Measurements from ENCODE around the gene MCRS1. TPM values are rescaled to one million over a fixed set of nuclear protein-coding genes. Genes with fewer than 3 reads are reported as not detected.

MCRS1 gene
- total RNA-seq, 2 experiments from 2014 or later, result 49.8 to 52.7 TPM

GRCh38 chr12:49577589-49578315 lies 9.8 kb upstream of the MCRS1 start:
- Mint-ChIP-seq H3K4me1 (ENCODE audit: low read depth) (peaks cover 16% of the 10 kb centered on the region), H3K27me3 (ENCODE audit: low read depth) (no peaks in the 10 kb centered on the region), H3K9me3 (no peaks in the 10 kb centered on the region), H3K27ac (no peak overlapping the region), H3K4me3 (no peak overlapping the region), H3K36me3 (ENCODE audit: low read depth) (peaks cover 7% of the 10 kb centered on the region)
- intact Hi-C loops (cut with micrococcal nuclease), result no loop called here
- no peak for DNase-seq
- CTCF ChIA-PET, result interaction anchor here (0.8 to 5.5 kb wide), 5 partner anchors 11 to 289 kb away, joined by 3 to 49 read pairs (median 4); no protein-coding TSS in a partner anchor

GRCh38 chr12:49568442-49569162 lies 660 bp upstream of the MCRS1 start:
- H3K4me3 Mint-ChIP-seq, result peak overlapping the region; percentile 99
- no peak for DNase-seq
- no peaks in the 10 kb centered on the region for H3K27me3 Mint-ChIP-seq (ENCODE audit: low read depth)
- intact Hi-C loops (cut with micrococcal nuclease), result loop anchor here (1.0 to 5.0 kb wide), 3 partner anchors 54 to 459 kb away; partner anchors contain the start of genes FMNL3 and RACGAP1
- CTCF ChIA-PET, result no interaction called here
- peaks cover 50% of the 10 kb centered on the region for H3K4me1 Mint-ChIP-seq (ENCODE audit: low read depth)
- peaks cover 11% of the 10 kb centered on the region for H3K36me3 Mint-ChIP-seq (ENCODE audit: low read depth)
- no peaks in the 10 kb centered on the region for H3K9me3 Mint-ChIP-seq
- peak overlapping the region; percentile 98 for H3K27ac Mint-ChIP-seq

GRCh38 chr12:49567302-49567610 lies 686 bp downstream of the MCRS1 start:
- Mint-ChIP-seq H3K27me3 (ENCODE audit: low read depth) (no peaks in the 10 kb centered on the region), H3K36me3 (ENCODE audit: low read depth) (peaks cover 15% of the 10 kb centered on the region), H3K4me3 (peak overlapping the region; percentile 99), H3K27ac (peak overlapping the region; percentile 98), H3K4me1 (ENCODE audit: low read depth) (peaks cover 50% of the 10 kb centered on the region), H3K9me3 (no peaks in the 10 kb centered on the region)
- DNase-seq, result no peak
- CTCF ChIA-PET, result interaction anchor here (0.6 to 2.3 kb wide), 5 partner anchors 10 to 211 kb away, joined by 3 to 6 read pairs (median 3); no protein-coding TSS in a partner anchor
- intact Hi-C loops (cut with micrococcal nuclease), result loop anchor here (5.0 kb wide), 2 partner anchors 140 to 460 kb away; partner anchors contain the start of genes FMNL3 and RACGAP1

- no peaks in the 10 kb centered on the region for H3K27me3 Mint-ChIP-seq (ENCODE audit: low read depth)
- intact Hi-C loops (cut with micrococcal nuclease), result loop anchor here (5.0 kb wide), 2 partner anchors 141 to 461 kb away; partner anchors contain the start of genes FMNL3 and RACGAP1
- H3K4me1 Mint-ChIP-seq (ENCODE audit: low read depth), result peaks cover 47% of the 10 kb centered on the region
- no peaks in the 10 kb centered on the region for H3K9me3 Mint-ChIP-seq
- no peak overlapping the region for H3K27ac Mint-ChIP-seq
- DNase-seq, result no peak
- peaks cover 19% of the 10 kb centered on the region for H3K36me3 Mint-ChIP-seq (ENCODE audit: low read depth)
- CTCF ChIA-PET, result interaction anchor here (0.6 to 2.3 kb wide), 3 partner anchors 15 to 521 kb away, joined by 4 to 6 read pairs (median 5); no protein-coding TSS in a partner anchor
- H3K4me3 Mint-ChIP-seq, result peak overlapping the region; percentile 27
Observed at GRCh38 chr12:49566361-49566760, 1.6 kb downstream of the MCRS1 start.

GRCh38 chr12:49565406-49566265 lies 2.3 kb downstream of the MCRS1 start:
- DNase-seq, result no peak
- CTCF ChIA-PET, result interaction anchor here (1.7 to 2.3 kb wide), 2 partner anchors 14 to 207 kb away, joined by 5 to 6 read pairs; no protein-coding TSS in a partner anchor
- Mint-ChIP-seq H3K9me3 (no peaks in the 10 kb centered on the region), H3K4me3 (no peak overlapping the region), H3K27ac (no peak overlapping the region), H3K4me1 (ENCODE audit: low read depth) (peaks cover 45% of the 10 kb centered on the region), H3K27me3 (ENCODE audit: low read depth) (no peaks in the 10 kb centered on the region), H3K36me3 (ENCODE audit: low read depth) (peaks cover 21% of the 10 kb centered on the region)
- intact Hi-C loops (cut with micrococcal nuclease), result loop anchor here (5.0 kb wide), 2 partner anchors 142 to 462 kb away; partner anchors contain the start of genes FMNL3 and RACGAP1

GRCh38 chr12:49564686-49565405 lies 3.1 kb downstream of the MCRS1 start:
- no peak for DNase-seq
- no peak overlapping the region for H3K27ac Mint-ChIP-seq
- no peaks in the 10 kb centered on the region for H3K27me3 Mint-ChIP-seq (ENCODE audit: low read depth)
- CTCF ChIA-PET, result interaction anchor here (0.6 to 1.7 kb wide), 4 partner anchors 12 to 276 kb away, joined by 3 to 5 read pairs (median 4); no protein-coding TSS in a partner anchor
- no peaks in the 10 kb centered on the region for H3K9me3 Mint-ChIP-seq
- H3K4me1 Mint-ChIP-seq (ENCODE audit: low read depth), result peaks cover 38% of the 10 kb centered on the region
- H3K4me3 Mint-ChIP-seq, result no peak overlapping the region
- intact Hi-C loops (cut with micrococcal nuclease), result loop anchor here (5.0 kb wide), 2 partner anchors 142 to 462 kb away; partner anchors contain the start of genes FMNL3 and RACGAP1
- H3K36me3 Mint-ChIP-seq (ENCODE audit: low read depth), result peaks cover 25% of the 10 kb centered on the region

GRCh38 chr12:49563951-49564685 lies 3.8 kb downstream of the MCRS1 start:
- H3K27me3 Mint-ChIP-seq (ENCODE audit: low read depth), result no peaks in the 10 kb centered on the region
- peaks cover 36% of the 10 kb centered on the region for H3K4me1 Mint-ChIP-seq (ENCODE audit: low read depth)
- H3K4me3 Mint-ChIP-seq, result no peak overlapping the region
- CTCF ChIA-PET, result interaction anchor here (0.6 to 1.7 kb wide), 5 partner anchors 10 to 275 kb away, joined by 3 to 5 read pairs (median 4); no protein-coding TSS in a partner anchor
- H3K9me3 Mint-ChIP-seq, result no peaks in the 10 kb centered on the region
- intact Hi-C loops (cut with micrococcal nuclease), result no loop called here
- no peak overlapping the region for H3K27ac Mint-ChIP-seq
- peaks cover 30% of the 10 kb centered on the region for H3K36me3 Mint-ChIP-seq (ENCODE audit: low read depth)
- no peak for DNase-seq

GRCh38 chr12:49562831-49563230 lies 5.1 kb downstream of the MCRS1 start:
- Mint-ChIP-seq H3K9me3 (no peaks in the 10 kb centered on the region), H3K4me1 (ENCODE audit: low read depth) (peaks cover 28% of the 10 kb centered on the region), H3K27me3 (ENCODE audit: low read depth) (no peaks in the 10 kb centered on the region), H3K27ac (no peak overlapping the region), H3K36me3 (ENCODE audit: low read depth) (peaks cover 32% of the 10 kb centered on the region), H3K4me3 (no peak overlapping the region)
- CTCF ChIA-PET, result no interaction called here
- intact Hi-C loops (cut with micrococcal nuclease), result no loop called here
- DNase-seq, result no peak

- H3K4me3 Mint-ChIP-seq, result no peak overlapping the region
- H3K9me3 Mint-ChIP-seq, result no peaks in the 10 kb centered on the region
- CTCF ChIA-PET, result interaction anchor here (1.7 kb wide), 1 partner anchor 10 kb away, joined by 4 read pairs; no protein-coding TSS in a partner anchor
- H3K27me3 Mint-ChIP-seq (ENCODE audit: low read depth), result no peaks in the 10 kb centered on the region
- no peak for DNase-seq
- no peak overlapping the region for H3K27ac Mint-ChIP-seq
- peaks cover 32% of the 10 kb centered on the region for H3K36me3 Mint-ChIP-seq (ENCODE audit: low read depth)
- intact Hi-C loops (cut with micrococcal nuclease), result no loop called here
- H3K4me1 Mint-ChIP-seq (ENCODE audit: low read depth), result peaks cover 28% of the 10 kb centered on the region
Observed at GRCh38 chr12:49562233-49562632, 5.7 kb downstream of the MCRS1 start.

GRCh38 chr12:49560695-49561094 lies 7.2 kb downstream of the MCRS1 start:
- DNase-seq, result no peak
- H3K27ac Mint-ChIP-seq, result no peak overlapping the region
- H3K4me3 Mint-ChIP-seq, result no peak overlapping the region
- peaks cover 34% of the 10 kb centered on the region for H3K36me3 Mint-ChIP-seq (ENCODE audit: low read depth)
- CTCF ChIA-PET, result interaction anchor here (1.7 kb wide), 1 partner anchor 11 kb away, joined by 4 read pairs; no protein-coding TSS in a partner anchor
- no peaks in the 10 kb centered on the region for H3K9me3 Mint-ChIP-seq
- H3K4me1 Mint-ChIP-seq (ENCODE audit: low read depth), result peaks cover 14% of the 10 kb centered on the region
- intact Hi-C loops (cut with micrococcal nuclease), result no loop called here
- H3K27me3 Mint-ChIP-seq (ENCODE audit: low read depth), result no peaks in the 10 kb centered on the region
